CD4-positive, alpha-beta T cell treated with Interleukin-4 for 1 hour (primary cell): ENCODE measurements around the gene ASB10.

ENCODE experiments used
- DNase-seq, 2 donors: peaks; one replicate each; pipeline ENCODE4 v3.0.0-alpha.2; 2020 to 2022

The ASB10 gene

GRCh38 chr7:151185762-151186639, 1.0 kb downstream of the ASB10 start:
- no peak for DNase-seq

- DNase-seq = no peak
Measured at GRCh38 chr7:151181011-151181431, 6.0 kb downstream of the ASB10 start.

- no peak for DNase-seq
Measured at GRCh38 chr7:151179946-151180345, 7.1 kb downstream of the ASB10 start.

- DNase-seq = no peak
Measured at GRCh38 chr7:151179287-151179860, 7.7 kb downstream of the ASB10 start.

- DNase-seq = no peak
Measured at GRCh38 chr7:151178831-151179230, 8.2 kb downstream of the ASB10 start.

- DNase-seq = no peak
Measured at GRCh38 chr7:151178236-151178635, 8.8 kb downstream of the ASB10 start.

- no peak for DNase-seq
Measured at GRCh38 chr7:151177310-151177709, 9.7 kb downstream of the ASB10 start.

- DNase-seq = no peak
Measured at GRCh38 chr7:151176401-151176800, 10.6 kb downstream of the ASB10 start.

GRCh38 chr7:151175793-151176311, 11.2 kb downstream of the ASB10 start:
- DNase-seq = no peak

GRCh38 chr7:151175047-151175792, 11.8 kb downstream of the ASB10 start:
- DNase-seq = no peak

- peak; percentile 31 to 57 for DNase-seq
Measured at GRCh38 chr7:151174246-151175046, 12.6 kb downstream of the ASB10 start.

GRCh38 chr7:151173386-151174245, 13.4 kb downstream of the ASB10 start:
- DNase-seq = no peak

- DNase-seq = peak; percentile 79 to 81
Measured at GRCh38 chr7:151172273-151173141, 14.5 kb downstream of the ASB10 start.

- DNase-seq = no peak
Measured at GRCh38 chr7:151168787-151169162, 18.3 kb downstream of the ASB10 start.

GRCh38 chr7:151168003-151168786, 18.9 kb downstream of the ASB10 start:
- DNase-seq = peak; percentile 44 to 59

- DNase-seq = peak in 1 of 2 donors; percentile 11
Measured at GRCh38 chr7:151167197-151167961, 19.7 kb downstream of the ASB10 start, which contains the start of gene GBX1. GBX1 (minus strand) TSS chr7:151167694; CDS start chr7:151167548, 146 bp downstream.

- DNase-seq = no peak
Measured at GRCh38 chr7:151166629-151167196, 20.3 kb downstream of the ASB10 start.

GRCh38 chr7:151161757-151162156, 25.3 kb downstream of the ASB10 start:
- no peak for DNase-seq
